GM18867 (cell line): ENCODE results near the gene ASB7.

ENCODE experiments used
- ATAC-seq: cut with Tn5 transposase; IDR thresholded peaks from one replicate; pipeline ENCODE4 v1.9.1; 2021; ENCODE audit warnings: mild to moderate bottlenecking, moderate library complexity; ENCODE audit not compliant: unreplicated experiment

Gene ASB7

GRCh38 chr15:100683434-100683833 lies 81.0 kb downstream of the ASB7 start:
- ATAC-seq: no peak

- ATAC-seq: no peak
These were observed 82.2 kb downstream of the ASB7 start for GRCh38 chr15:100684591-100684990.

GRCh38 chr15:100686021-100686724 lies 83.8 kb downstream of the ASB7 start:
- no peak for ATAC-seq

- ATAC-seq: no peak
These were observed 84.5 kb downstream of the ASB7 start for GRCh38 chr15:100686725-100687473.

GRCh38 chr15:100687582-100688141 lies 85.3 kb downstream of the ASB7 start:
- no peak for ATAC-seq

GRCh38 chr15:100688549-100689120 lies 86.2 kb downstream of the ASB7 start:
- ATAC-seq: no peak

- no peak for ATAC-seq
These were observed 86.9 kb downstream of the ASB7 start for GRCh38 chr15:100689131-100689899.

GRCh38 chr15:100690032-100690794 lies 87.8 kb downstream of the ASB7 start:
- no peak for ATAC-seq

GRCh38 chr15:100690795-100691158 lies 88.4 kb downstream of the ASB7 start:
- ATAC-seq: no peak

- ATAC-seq: no peak
These were observed 88.9 kb downstream of the ASB7 start for GRCh38 chr15:100691321-100691720.

GRCh38 chr15:100692246-100692645 lies 89.9 kb downstream of the ASB7 start:
- ATAC-seq: no peak

- no peak for ATAC-seq
These were observed 90.3 kb downstream of the ASB7 start for GRCh38 chr15:100692671-100693070.

- no peak for ATAC-seq
These were observed 91.1 kb downstream of the ASB7 start for GRCh38 chr15:100693451-100693850.

- ATAC-seq: no peak
These were observed 92.1 kb downstream of the ASB7 start for GRCh38 chr15:100694381-100695021.

GRCh38 chr15:100695048-100695447 lies 92.7 kb downstream of the ASB7 start:
- no peak for ATAC-seq

GRCh38 chr15:100696452-100696851 lies 94.1 kb downstream of the ASB7 start:
- ATAC-seq: no peak
